Mucosa of rectum (tissue), 2 donors: Measurements from ENCODE around the gene MRPS22.

ENCODE experiments used
- H3K27ac ChIP-seq, 2 donors: one replicate each; pipeline ENCODE4 v1.7.0; 2013; ENCODE audit warnings: inconsistent platforms in 2 of 2, low read depth in 2 of 2, low read length in 2 of 2
- H3K27me3 ChIP-seq, 2 donors: one replicate each; pipeline ENCODE4 v1.7.0; 2013; ENCODE audit warnings: low read length in 2 of 2; ENCODE audit not compliant: control insufficient read depth in 2 of 2, insufficient read depth in 2 of 2
- H3K36me3 ChIP-seq, 2 donors: one replicate each; pipeline ENCODE4 v1.7.0; 2013; ENCODE audit warnings: low read length in 2 of 2; ENCODE audit not compliant: control insufficient read depth in 2 of 2, insufficient read depth in 2 of 2
- H3K4me1 ChIP-seq, 2 donors: one replicate each; pipeline ENCODE4 v1.7.0; 2013; ENCODE audit warnings: low read length in 2 of 2, mild to moderate bottlenecking in 1 of 2; ENCODE audit not compliant: control insufficient read depth in 2 of 2, insufficient read depth in 2 of 2
- H3K4me3 ChIP-seq, 2 donors: one replicate each; pipeline ENCODE4 v1.7.0; 2013; ENCODE audit warnings: low read length in 2 of 2
- H3K9ac ChIP-seq, 2 donors: one replicate each; pipeline ENCODE4 v1.7.0; 2013; ENCODE audit warnings: low read length in 2 of 2, low read depth in 1 of 2, mild to moderate bottlenecking in 1 of 2
- H3K9me3 ChIP-seq, 2 donors: one replicate each; pipeline ENCODE4 v1.7.0; 2013; ENCODE audit warnings: low read length in 2 of 2; ENCODE audit not compliant: control insufficient read depth in 2 of 2
- donor health status: healthy.
- donor health status: Normal muscosa, but diverticular disease.

Gene MRPS22

GRCh38 chr3:139320551-139321309 lies 23.1 kb upstream of the MRPS22 start:
- H3K4me1 ChIP-seq = no peaks in the 10 kb centered on the region
- peaks cover 3 to 4% of the 10 kb centered on the region in 2 donors for H3K27me3 ChIP-seq
- H3K4me3 ChIP-seq = no peak overlapping the region
- no peaks in the 10 kb centered on the region for H3K36me3 ChIP-seq
- H3K27ac ChIP-seq = no peak overlapping the region
- H3K9ac ChIP-seq = no peak overlapping the region
- no peaks in the 10 kb centered on the region for H3K9me3 ChIP-seq

GRCh38 chr3:139322346-139322745 lies 21.5 kb upstream of the MRPS22 start:
- Histone ChIP-seq H3K27ac (no peak overlapping the region), H3K9me3 (no peaks in the 10 kb centered on the region), H3K9ac (no peak overlapping the region), H3K4me3 (no peak overlapping the region), H3K36me3 (no peaks in the 10 kb centered on the region), H3K4me1 (no peaks in the 10 kb centered on the region), H3K27me3 (peaks cover 3 to 4% of the 10 kb centered on the region in 2 donors)

- H3K36me3 ChIP-seq = no peaks in the 10 kb centered on the region
- no peaks in the 10 kb centered on the region for H3K4me1 ChIP-seq
- no peak overlapping the region for H3K4me3 ChIP-seq
- H3K27me3 ChIP-seq = peaks cover 0 to under 1% of the 10 kb centered on the region in 2 donors
- no peak overlapping the region for H3K9ac ChIP-seq
- no peaks in the 10 kb centered on the region for H3K9me3 ChIP-seq
- H3K27ac ChIP-seq = no peak overlapping the region
Observed at GRCh38 chr3:139323146-139323545, 20.7 kb upstream of the MRPS22 start.

GRCh38 chr3:139324456-139324855 lies 19.4 kb upstream of the MRPS22 start:
- Histone ChIP-seq H3K4me3 (no peak overlapping the region), H3K9me3 (no peaks in the 10 kb centered on the region), H3K9ac (no peak overlapping the region), H3K4me1 (peaks cover 0 to 4% of the 10 kb centered on the region in 2 donors), H3K27me3 (no peaks in the 10 kb centered on the region), H3K27ac (no peak overlapping the region), H3K36me3 (no peaks in the 10 kb centered on the region)

GRCh38 chr3:139325551-139325950 lies 18.3 kb upstream of the MRPS22 start:
- H3K9ac ChIP-seq = no peak overlapping the region

GRCh38 chr3:139326131-139326530 lies 17.7 kb upstream of the MRPS22 start:
- H3K36me3 ChIP-seq = no peaks in the 10 kb centered on the region
- peaks cover 0 to 4% of the 10 kb centered on the region in 2 donors for H3K4me1 ChIP-seq
- H3K4me3 ChIP-seq = no peak overlapping the region
- H3K27me3 ChIP-seq = peaks cover 2 to 6% of the 10 kb centered on the region in 2 donors
- H3K9me3 ChIP-seq = no peaks in the 10 kb centered on the region
- no peak overlapping the region for H3K9ac ChIP-seq
- no peak overlapping the region for H3K27ac ChIP-seq

More at GRCh38 chr3:139325551-139325950, 18.3 kb upstream of the MRPS22 start:
- H3K36me3 ChIP-seq = no peaks in the 10 kb centered on the region
- H3K4me1 ChIP-seq = peaks cover 0 to 4% of the 10 kb centered on the region in 2 donors
- H3K9me3 ChIP-seq = no peaks in the 10 kb centered on the region
- H3K27ac ChIP-seq = no peak overlapping the region
- peaks cover 2 to 6% of the 10 kb centered on the region in 2 donors for H3K27me3 ChIP-seq
- H3K4me3 ChIP-seq = no peak overlapping the region

- no peaks in the 10 kb centered on the region for H3K9me3 ChIP-seq
- no peaks in the 10 kb centered on the region for H3K36me3 ChIP-seq
- H3K27ac ChIP-seq = no peak overlapping the region
- peaks cover 2 to 6% of the 10 kb centered on the region in 2 donors for H3K27me3 ChIP-seq
- H3K9ac ChIP-seq = no peak overlapping the region
- H3K4me1 ChIP-seq = peaks cover 0 to 4% of the 10 kb centered on the region in 2 donors
- no peak overlapping the region for H3K4me3 ChIP-seq
Observed at GRCh38 chr3:139326707-139327106, 17.1 kb upstream of the MRPS22 start.

GRCh38 chr3:139327231-139327630 lies 16.6 kb upstream of the MRPS22 start:
- peaks cover 6 to 11% of the 10 kb centered on the region in 2 donors for H3K27me3 ChIP-seq
- peaks cover 0 to 4% of the 10 kb centered on the region in 2 donors for H3K4me1 ChIP-seq
- no peak overlapping the region for H3K4me3 ChIP-seq
- no peaks in the 10 kb centered on the region for H3K9me3 ChIP-seq
- no peaks in the 10 kb centered on the region for H3K36me3 ChIP-seq
- H3K27ac ChIP-seq = no peak overlapping the region
- H3K9ac ChIP-seq = no peak overlapping the region

GRCh38 chr3:139327861-139328260 lies 16.0 kb upstream of the MRPS22 start:
- Histone ChIP-seq H3K27ac (no peak overlapping the region), H3K4me3 (no peak overlapping the region), H3K9ac (no peak overlapping the region), H3K36me3 (no peaks in the 10 kb centered on the region), H3K27me3 (peaks cover 11% of the 10 kb centered on the region in 2 donors), H3K4me1 (peaks cover 0 to 4% of the 10 kb centered on the region in 2 donors), H3K9me3 (no peaks in the 10 kb centered on the region)

- no peak overlapping the region for H3K27ac ChIP-seq
- H3K4me3 ChIP-seq = no peak overlapping the region
- H3K9me3 ChIP-seq = no peaks in the 10 kb centered on the region
- peaks cover 0 to 4% of the 10 kb centered on the region in 2 donors for H3K4me1 ChIP-seq
- H3K9ac ChIP-seq = no peak overlapping the region
- H3K27me3 ChIP-seq = peaks cover 11% of the 10 kb centered on the region in 2 donors
- no peaks in the 10 kb centered on the region for H3K36me3 ChIP-seq
Observed at GRCh38 chr3:139328356-139328755, 15.5 kb upstream of the MRPS22 start.
